ENCODE results near the gene CEP70.
"Not testable (repeated sequence)": the region's sequence is repeated elsewhere in the genome, so short reads cannot be mapped to it uniquely, and the experiment has no call there.

CEP70 gene

GRCh38 chr3:138491971-138492370 is 102.1 kb downstream of the CEP70 start:
- Histone ChIP-seq H3K27ac (peak overlapping the region in 4 of 11 experiments; percentile 72 to 82 (median 78); a peak in 8 of 22 replicates), H3K4me1 (peaks cover 0 to 56% (median 31%) of the 10 kb centered on the region in 10 experiments; a peak in 13 of 20 replicates), H3K9ac (no peak overlapping the region; a peak in 1 of 22 replicates), H3K36me3 (peaks cover 0 to 31% (median 12%) of the 10 kb centered on the region in 11 experiments; a peak in 12 of 22 replicates), H3K4me3 (no peak overlapping the region), H3K4me2 (peak overlapping the region in 5 of 11 experiments; percentile 2 to 78 (median 67); a peak in 7 of 22 replicates), H4K20me1 (no peaks in the 10 kb centered on the region), H3K9me3 (replicated peaks in 1 of 11) (peaks cover 25 to 72% (median 27%) of the 10 kb centered on the region in 11 experiments), H3K27me3 (no peaks in the 10 kb centered on the region)
- no peak for TF ChIP-seq Cebpa-rat (IDR thresholded peaks at IDR 0.05)

GRCh38 chr3:138486580-138486979 is 107.5 kb downstream of the CEP70 start:
- not testable (repeated sequence) for H3K4me2 ChIP-seq, H3K36me3 ChIP-seq, H3K9ac ChIP-seq

GRCh38 chr3:138484672-138485071 is 109.4 kb downstream of the CEP70 start:
- H3K9ac ChIP-seq, H3K36me3 ChIP-seq: not testable (repeated sequence)

More at GRCh38 chr3:138486580-138486979, 107.5 kb downstream of the CEP70 start:
- H3K27ac ChIP-seq, H3K27me3 ChIP-seq, H4K20me1 ChIP-seq, H3K4me1 ChIP-seq: not testable (repeated sequence)
- H3K4me3 ChIP-seq = peak overlapping the region in 2 of 10 experiments; percentile 2 to 14; a peak in 1 of 20 replicates
- peaks cover 42 to 72% (median 53%) of the 10 kb centered on the region in 11 experiments for H3K9me3 ChIP-seq (replicated peaks in 1 of 11)

GRCh38 chr3:138479438-138479863 is 114.6 kb downstream of the CEP70 start:
- H3K27me3 ChIP-seq = no peaks in the 10 kb centered on the region
- H3K9me3 ChIP-seq (replicated peaks in 1 of 11) = peaks cover 0 to 5% (median 2%) of the 10 kb centered on the region in 11 experiments; a peak in 10 of 22 replicates
- no peaks in the 10 kb centered on the region for H4K20me1 ChIP-seq
- H3K4me1 ChIP-seq = peaks cover 0 to 11% (median 0%) of the 10 kb centered on the region in 10 experiments; a peak in 4 of 20 replicates
- H3K4me2 ChIP-seq = no peak overlapping the region
- H3K36me3 ChIP-seq = no peaks in the 10 kb centered on the region
- no peak overlapping the region for H3K9ac ChIP-seq
- H3K4me3 ChIP-seq = no peak overlapping the region
- no peak for TF ChIP-seq Cebpa-rat (IDR thresholded peaks at IDR 0.05)
- H3K27ac ChIP-seq = no peak overlapping the region

More at GRCh38 chr3:138484672-138485071, 109.4 kb downstream of the CEP70 start:
- H3K4me1 ChIP-seq, H3K27me3 ChIP-seq, H3K4me3 ChIP-seq, H3K27ac ChIP-seq, H4K20me1 ChIP-seq, H3K4me2 ChIP-seq: not testable (repeated sequence)
- H3K9me3 ChIP-seq (replicated peaks in 1 of 11) = peaks cover 42 to 56% (median 52%) of the 10 kb centered on the region in 11 experiments

GRCh38 chr3:138477801-138478200 is 116.3 kb downstream of the CEP70 start:
- Histone ChIP-seq H3K4me2 (peak overlapping the region in 2 of 11 experiments; percentile 25 to 44; a peak in 3 of 22 replicates), H3K9ac (no peak overlapping the region), H3K27ac (no peak overlapping the region), H3K4me1 (peaks cover 0 to 11% (median 0%) of the 10 kb centered on the region in 10 experiments; a peak in 5 of 20 replicates), H3K36me3 (no peaks in the 10 kb centered on the region), H3K27me3 (no peaks in the 10 kb centered on the region), H3K9me3 (replicated peaks in 1 of 11) (no peaks in the 10 kb centered on the region), H3K4me3 (no peak overlapping the region), H4K20me1 (no peaks in the 10 kb centered on the region)
- no peak for TF ChIP-seq Cebpa-rat (IDR thresholded peaks at IDR 0.05)

- Histone ChIP-seq H3K9ac (no peak overlapping the region), H3K27ac (no peak overlapping the region), H4K20me1 (no peaks in the 10 kb centered on the region), H3K36me3 (no peaks in the 10 kb centered on the region), H3K4me1 (peaks cover 0 to 11% (median 0%) of the 10 kb centered on the region in 10 experiments; a peak in 6 of 20 replicates), H3K27me3 (no peaks in the 10 kb centered on the region), H3K4me2 (0 out of 22 replicates have a peak overlapping the region, but pooled peaks of 1 of the 11 experiments have one; percentile 25), H3K4me3 (no peak overlapping the region), H3K9me3 (replicated peaks in 1 of 11) (no peaks in the 10 kb centered on the region)
- TF ChIP-seq Cebpa-rat (IDR thresholded peaks at IDR 0.05) = no peak
Measured at GRCh38 chr3:138477120-138477519, 116.9 kb downstream of the CEP70 start.

GRCh38 chr3:138476526-138476925 is 117.5 kb downstream of the CEP70 start:
- H3K4me1 ChIP-seq = peaks cover 0 to 11% (median 0%) of the 10 kb centered on the region in 10 experiments; a peak in 6 of 20 replicates
- H3K27me3 ChIP-seq = no peaks in the 10 kb centered on the region
- TF ChIP-seq Cebpa-rat (IDR thresholded peaks at IDR 0.05) = no peak
- no peaks in the 10 kb centered on the region for H3K36me3 ChIP-seq
- H3K9me3 ChIP-seq (replicated peaks in 1 of 11) = no peaks in the 10 kb centered on the region
- H3K4me3 ChIP-seq = no peak overlapping the region
- H3K27ac ChIP-seq = no peak overlapping the region
- no peaks in the 10 kb centered on the region for H4K20me1 ChIP-seq
- no peak overlapping the region for H3K9ac ChIP-seq
- no peak overlapping the region for H3K4me2 ChIP-seq

GRCh38 chr3:138474163-138474562 is 119.9 kb downstream of the CEP70 start:
- H3K9me3 ChIP-seq (replicated peaks in 1 of 11) = no peaks in the 10 kb centered on the region
- no peak overlapping the region for H3K4me3 ChIP-seq
- H3K36me3 ChIP-seq = no peaks in the 10 kb centered on the region
- no peak overlapping the region for H3K27ac ChIP-seq
- H3K4me1 ChIP-seq = peaks cover 0 to 11% (median 0%) of the 10 kb centered on the region in 10 experiments; a peak in 6 of 20 replicates
- no peaks in the 10 kb centered on the region for H4K20me1 ChIP-seq
- TF ChIP-seq Cebpa-rat (IDR thresholded peaks at IDR 0.05) = no peak
- no peak overlapping the region for H3K4me2 ChIP-seq
- H3K9ac ChIP-seq = no peak overlapping the region
- no peaks in the 10 kb centered on the region for H3K27me3 ChIP-seq

- Histone ChIP-seq H3K27ac (no peak overlapping the region), H3K36me3 (no peaks in the 10 kb centered on the region), H3K27me3 (no peaks in the 10 kb centered on the region), H3K4me3 (no peak overlapping the region), H3K9me3 (replicated peaks in 1 of 11) (no peaks in the 10 kb centered on the region), H4K20me1 (no peaks in the 10 kb centered on the region), H3K4me2 (no peak overlapping the region), H3K9ac (no peak overlapping the region), H3K4me1 (peaks cover 0 to 11% (median 0%) of the 10 kb centered on the region in 10 experiments; a peak in 6 of 20 replicates)
- TF ChIP-seq Cebpa-rat (IDR thresholded peaks at IDR 0.05) = no peak
Measured at GRCh38 chr3:138473391-138473790, 120.7 kb downstream of the CEP70 start.
